ENCODE measurements around the gene KRT77. TPM values are rescaled to one million over a fixed set of nuclear protein-coding genes. Genes with fewer than 3 reads are reported as not detected.

KRT77 gene
- polyA plus RNA-seq, 1 of the 3 experiments (the other 2 are of a cell fraction): not detected

DNA sequence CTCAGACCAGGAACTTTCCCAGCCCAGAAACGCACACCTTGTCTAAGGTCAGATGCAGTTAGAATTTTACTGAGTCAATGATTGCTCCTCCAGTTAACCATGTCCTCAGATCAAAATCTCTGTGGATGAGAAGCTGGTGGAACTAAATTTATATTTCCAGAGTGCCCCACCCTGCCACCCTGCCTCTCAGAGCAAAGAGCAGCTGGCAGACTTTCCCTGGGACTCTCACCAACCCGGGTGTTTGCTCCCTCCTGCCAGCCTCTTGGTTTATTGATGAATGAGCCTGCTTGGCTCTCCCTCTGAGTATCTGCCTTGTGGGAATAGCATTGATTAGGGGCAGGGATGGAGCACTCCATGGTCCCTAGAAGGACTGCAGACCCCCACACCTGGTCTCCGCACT lies 17.3 kb downstream of the KRT77 start:
- no peaks in the 10 kb centered on the region for H3K9me3 ChIP-seq
- no peak overlapping the region for H3K4me3 ChIP-seq (ENCODE audit: low read depth in 2 of 2, low read length in 1 of 2)
- no peaks in the 10 kb centered on the region for H3F3A ChIP-seq (replicated peaks; ENCODE audit: insufficient read depth)
- no peak overlapping the region for H3K9ac ChIP-seq
- ChIA-PET POLR2A (no interaction called here), CTCF (interaction anchor here (1.2 kb wide), 2 partner anchors 21 to 179 kb away, joined by 3 read pairs; no protein-coding TSS in a partner anchor)
- H4K20me1 ChIP-seq (ENCODE audit: insufficient read depth): no peaks in the 10 kb centered on the region
- WGBS (ENCODE audit: low lambda C conversion rate): 38% methylated on average over 3 of the region's 3 CpGs
- H3K27me3 ChIP-seq (ENCODE audit: insufficient read depth): peaks cover 57% of the 10 kb centered on the region
- DNase-seq: no peak
- no peak overlapping the region for H3K4me2 ChIP-seq
- no peaks in the 10 kb centered on the region for H3K79me2 ChIP-seq (ENCODE audit: insufficient read depth)
- H3K9me2 ChIP-seq: no peaks in the 10 kb centered on the region
- H3K4me1 ChIP-seq (ENCODE audit: control insufficient read depth in 1 of 2, insufficient read depth in 2 of 2, low read depth in 1 of 2, low read length in 1 of 2): peaks cover 0 to 3% of the 10 kb centered on the region in 2 experiments; a peak in 1 of 4 replicates
- TF ChIP-seq TCF12 (IDR thresholded peaks at IDR 0.05): no peak
- H3K36me3 ChIP-seq (replicated peaks in 1 of 2; ENCODE audit: control insufficient read depth in 1 of 2, insufficient read depth in 2 of 2, low read length in 1 of 2): no peaks in the 10 kb centered on the region
- H2AFZ ChIP-seq (ENCODE audit: low read depth): no peak overlapping the region
- no peak overlapping the region for H3K27ac ChIP-seq (ENCODE audit: low read depth in 2 of 2, low read length in 1 of 2)

DNA sequence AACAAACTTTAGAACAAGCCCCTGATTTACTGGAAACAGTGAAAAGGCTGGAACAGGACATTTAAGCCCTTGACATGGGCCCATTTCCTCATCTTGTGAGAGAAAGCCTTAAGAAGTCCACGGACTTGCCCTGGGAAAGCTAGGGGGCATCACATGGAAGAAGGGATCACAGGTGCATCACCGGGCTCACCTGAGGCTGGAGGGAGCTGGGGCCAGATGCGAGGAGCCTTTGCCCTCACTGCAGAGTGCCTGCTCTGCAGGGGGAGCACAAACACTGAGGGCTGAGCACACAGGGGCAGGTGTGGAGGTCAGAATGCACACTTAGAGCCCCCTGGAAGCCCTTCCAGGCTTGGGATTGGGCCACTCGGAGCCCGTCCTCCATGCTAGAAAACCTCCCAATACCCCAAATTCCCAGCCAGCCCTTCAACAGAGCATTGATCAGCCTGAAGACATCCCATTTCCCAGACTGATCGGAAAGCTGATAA lies 17.9 kb downstream of the KRT77 start:
- H3K36me3 ChIP-seq (replicated peaks in 1 of 2; ENCODE audit: control insufficient read depth in 1 of 2, insufficient read depth in 2 of 2, low read length in 1 of 2): no peaks in the 10 kb centered on the region
- H3F3A ChIP-seq (replicated peaks; ENCODE audit: insufficient read depth): no peaks in the 10 kb centered on the region
- H4K20me1 ChIP-seq (ENCODE audit: insufficient read depth): no peaks in the 10 kb centered on the region
- WGBS (ENCODE audit: low lambda C conversion rate): 10% methylated on average over 4 of the region's 6 CpGs
- no peaks in the 10 kb centered on the region for H3K79me2 ChIP-seq (ENCODE audit: insufficient read depth)
- no peak overlapping the region for H3K4me2 ChIP-seq
- H3K9me2 ChIP-seq: no peaks in the 10 kb centered on the region
- no peaks in the 10 kb centered on the region for H3K9me3 ChIP-seq
- H3K27me3 ChIP-seq (ENCODE audit: insufficient read depth): peaks cover 57% of the 10 kb centered on the region
- ChIA-PET CTCF (interaction anchor here (1.2 kb wide), 2 partner anchors 22 to 180 kb away, joined by 3 read pairs; no protein-coding TSS in a partner anchor), POLR2A (no interaction called here)
- no peak overlapping the region for H3K4me3 ChIP-seq (ENCODE audit: low read depth in 2 of 2, low read length in 1 of 2)
- TF ChIP-seq USF1 (IDR thresholded peaks at IDR 0.05; ENCODE audit: borderline replicate concordance, low read depth): no peak
- no peak overlapping the region for H3K27ac ChIP-seq (ENCODE audit: low read depth in 2 of 2, low read length in 1 of 2)
- H3K9ac ChIP-seq: no peak overlapping the region
- DNase-seq: no peak
- H2AFZ ChIP-seq (ENCODE audit: low read depth): no peak overlapping the region
- no peaks in the 10 kb centered on the region for H3K4me1 ChIP-seq (ENCODE audit: control insufficient read depth in 1 of 2, insufficient read depth in 2 of 2, low read depth in 1 of 2, low read length in 1 of 2)

DNA sequence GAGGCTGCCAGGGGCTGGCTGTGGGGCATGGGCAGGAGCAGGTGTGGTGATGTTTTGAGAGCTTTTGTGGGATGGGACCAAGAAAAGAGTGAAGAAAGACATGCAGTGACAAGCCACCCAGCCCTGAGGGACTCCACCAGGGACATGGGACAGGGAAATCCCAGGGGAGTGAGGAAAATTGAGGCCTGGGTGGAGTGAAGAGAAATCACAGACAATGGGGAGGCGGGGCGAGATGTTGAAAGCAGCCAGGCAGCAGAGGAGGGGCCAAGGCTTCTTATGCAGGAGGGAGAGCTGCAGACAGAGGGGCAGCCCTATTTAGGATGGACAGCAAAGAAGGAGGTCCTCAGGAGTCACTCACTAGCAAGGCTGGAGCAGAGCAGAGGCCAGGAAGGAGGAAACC lies 18.9 kb downstream of the KRT77 start:
- H2AFZ ChIP-seq (ENCODE audit: low read depth): no peak overlapping the region
- no peaks in the 10 kb centered on the region for H3K9me3 ChIP-seq
- no peaks in the 10 kb centered on the region for H3K9me2 ChIP-seq
- WGBS (ENCODE audit: low lambda C conversion rate): 21% methylated on average over 2 of the region's 2 CpGs
- H3K4me2 ChIP-seq: no peak overlapping the region
- DNase-seq: no peak
- H3K4me3 ChIP-seq (ENCODE audit: low read depth in 2 of 2, low read length in 1 of 2): no peak overlapping the region
- no peaks in the 10 kb centered on the region for H3F3A ChIP-seq (replicated peaks; ENCODE audit: insufficient read depth)
- CTCF ChIA-PET: no interaction called here
- H3K4me1 ChIP-seq (ENCODE audit: control insufficient read depth in 1 of 2, insufficient read depth in 2 of 2, low read depth in 1 of 2, low read length in 1 of 2): no peaks in the 10 kb centered on the region
- POLR2A ChIA-PET: no interaction called here
- H3K79me2 ChIP-seq (ENCODE audit: insufficient read depth): no peaks in the 10 kb centered on the region
- H3K27me3 ChIP-seq (ENCODE audit: insufficient read depth): peaks cover 53% of the 10 kb centered on the region
- H3K9ac ChIP-seq: no peak overlapping the region
- TF ChIP-seq EP300 (IDR thresholded peaks at IDR 0.05; ENCODE audit: borderline replicate concordance in 1 of 2, low read depth in 1 of 2, low read length in 1 of 2) (no peak), NRF1 (IDR thresholded peaks at IDR 0.05; ENCODE audit: low read depth, low read length) (no peak), POLR2AphosphoS5 (IDR thresholded peaks at IDR 0.05; ENCODE audit: low read depth, low read length) (no peak), ELF1 (IDR thresholded peaks at IDR 0.05) (no peak), MEF2A (IDR thresholded peaks at IDR 0.05; ENCODE audit: borderline replicate concordance, low read depth) (no peak), NFIC (IDR thresholded peaks at IDR 0.05; ENCODE audit: borderline replicate concordance) (no peak)
- TF ChIP-seq, protein P1, sequence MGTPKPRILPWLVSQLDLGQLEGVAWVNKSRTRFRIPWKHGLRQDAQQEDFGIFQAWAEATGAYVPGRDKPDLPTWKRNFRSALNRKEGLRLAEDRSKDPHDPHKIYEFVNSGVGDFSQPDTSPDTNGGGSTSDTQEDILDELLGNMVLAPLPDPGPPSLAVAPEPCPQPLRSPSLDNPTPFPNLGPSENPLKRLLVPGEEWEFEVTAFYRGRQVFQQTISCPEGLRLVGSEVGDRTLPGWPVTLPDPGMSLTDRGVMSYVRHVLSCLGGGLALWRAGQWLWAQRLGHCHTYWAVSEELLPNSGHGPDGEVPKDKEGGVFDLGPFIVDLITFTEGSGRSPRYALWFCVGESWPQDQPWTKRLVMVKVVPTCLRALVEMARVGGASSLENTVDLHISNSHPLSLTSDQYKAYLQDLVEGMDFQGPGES (IDR thresholded peaks at IDR 0.05; ENCODE audit: low read depth, low read length): no peak
- TF ChIP-seq, protein P2, sequence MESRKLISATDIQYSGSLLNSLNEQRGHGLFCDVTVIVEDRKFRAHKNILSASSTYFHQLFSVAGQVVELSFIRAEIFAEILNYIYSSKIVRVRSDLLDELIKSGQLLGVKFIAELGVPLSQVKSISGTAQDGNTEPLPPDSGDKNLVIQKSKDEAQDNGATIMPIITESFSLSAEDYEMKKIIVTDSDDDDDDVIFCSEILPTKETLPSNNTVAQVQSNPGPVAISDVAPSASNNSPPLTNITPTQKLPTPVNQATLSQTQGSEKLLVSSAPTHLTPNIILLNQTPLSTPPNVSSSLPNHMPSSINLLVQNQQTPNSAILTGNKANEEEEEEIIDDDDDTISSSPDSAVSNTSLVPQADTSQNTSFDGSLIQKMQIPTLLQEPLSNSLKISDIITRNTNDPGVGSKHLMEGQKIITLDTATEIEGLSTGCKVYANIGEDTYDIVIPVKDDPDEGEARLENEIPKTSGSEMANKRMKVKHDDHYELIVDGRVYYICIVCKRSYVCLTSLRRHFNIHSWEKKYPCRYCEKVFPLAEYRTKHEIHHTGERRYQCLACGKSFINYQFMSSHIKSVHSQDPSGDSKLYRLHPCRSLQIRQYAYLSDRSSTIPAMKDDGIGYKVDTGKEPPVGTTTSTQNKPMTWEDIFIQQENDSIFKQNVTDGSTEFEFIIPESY (IDR thresholded peaks at IDR 0.05; ENCODE audit: borderline replicate concordance, low read depth): no peak
- H3K27ac ChIP-seq (ENCODE audit: low read depth in 2 of 2, low read length in 1 of 2): no peak overlapping the region
- no peaks in the 10 kb centered on the region for H3K36me3 ChIP-seq (replicated peaks in 1 of 2; ENCODE audit: control insufficient read depth in 1 of 2, insufficient read depth in 2 of 2, low read length in 1 of 2)
- H4K20me1 ChIP-seq (ENCODE audit: insufficient read depth): no peaks in the 10 kb centered on the region

Data from SK-N-SH (cell line).